Ammon's horn (tissue), 1 donor: ENCODE data around the gene E2F6.

Source experiments
- DNase-seq: peaks from one replicate; pipeline ENCODE4 v3.0.0-alpha.2; 2016; ENCODE audit warnings: low spot score

E2F6 gene

GRCh38 chr2:11458753-11459152 lies 7.2 kb downstream of the E2F6 start:
- no peak for DNase-seq

- DNase-seq, result no peak
These were observed 8.0 kb downstream of the E2F6 start for GRCh38 chr2:11457935-11458334.

GRCh38 chr2:11456251-11456650 lies 9.7 kb downstream of the E2F6 start:
- DNase-seq, result no peak

- DNase-seq, result no peak
These were observed 11.1 kb downstream of the E2F6 start for GRCh38 chr2:11454824-11455223.

- no peak for DNase-seq
These were observed 15.2 kb downstream of the E2F6 start for GRCh38 chr2:11450791-11451190.

- DNase-seq, result peak; percentile 76
These were observed 19.2 kb downstream of the E2F6 start for GRCh38 chr2:11446733-11447248.

GRCh38 chr2:11444737-11445136 lies 21.2 kb downstream of the E2F6 start:
- DNase-seq, result no peak

- DNase-seq, result no peak
These were observed 27.3 kb downstream of the E2F6 start for GRCh38 chr2:11438555-11439080.

- no peak for DNase-seq
These were observed 28.4 kb downstream of the E2F6 start for GRCh38 chr2:11437602-11438001.

- DNase-seq, result no peak
These were observed 30.9 kb downstream of the E2F6 start for GRCh38 chr2:11435036-11435435.

GRCh38 chr2:11434443-11434842 lies 31.5 kb downstream of the E2F6 start:
- DNase-seq, result no peak

- no peak for DNase-seq
These were observed 32.1 kb downstream of the E2F6 start for GRCh38 chr2:11433822-11434221.

- DNase-seq, result no peak
These were observed 35.2 kb downstream of the E2F6 start for GRCh38 chr2:11430729-11431128.

- no peak for DNase-seq
These were observed 38.7 kb downstream of the E2F6 start for GRCh38 chr2:11427224-11427623.

GRCh38 chr2:11422901-11423435 lies 43.0 kb downstream of the E2F6 start:
- DNase-seq, result no peak

GRCh38 chr2:11422491-11422865 lies 43.5 kb downstream of the E2F6 start:
- no peak for DNase-seq

- DNase-seq, result no peak
These were observed 44.0 kb downstream of the E2F6 start for GRCh38 chr2:11421863-11422490.

- DNase-seq, result no peak
These were observed 45.3 kb downstream of the E2F6 start for GRCh38 chr2:11420671-11421070.

GRCh38 chr2:11420190-11420589 lies 45.8 kb downstream of the E2F6 start:
- no peak for DNase-seq

- DNase-seq, result peak; percentile 63
These were observed 46.2 kb downstream of the E2F6 start for GRCh38 chr2:11419781-11420180.

- no peak for DNase-seq
These were observed 47.9 kb downstream of the E2F6 start for GRCh38 chr2:11417946-11418585.

GRCh38 chr2:11416931-11417330 lies 49.0 kb downstream of the E2F6 start:
- DNase-seq, result no peak

- DNase-seq, result no peak
These were observed 49.8 kb downstream of the E2F6 start for GRCh38 chr2:11416186-11416585.
